DOHH2 (cell line): ENCODE results near the gene SERINC2.

Experiments used
- H3F3A ChIP-seq: fragments of 200-600 bp; sonication (generic), shearing (Covaris generic); 2 replicates; pipeline ENCODE4 v1.6.0; 2016; ENCODE audit warnings: antibody characterized with exemption, mild to moderate bottlenecking; ENCODE audit not compliant: control insufficient read depth, insufficient read depth
- H3K27ac ChIP-seq: fragments of 200-600 bp; sonication (generic); 2 replicates; pipeline ENCODE4 v1.5.1; 2014; ENCODE audit warnings: low read depth, mild to moderate bottlenecking, low read length, moderate library complexity
- H3K27me3 ChIP-seq: fragments of 200-600 bp; sonication (generic); 2 replicates; pipeline ENCODE4 v1.6.1; 2014; ENCODE audit warnings: mild to moderate bottlenecking, low read length, mixed read lengths; ENCODE audit not compliant: control insufficient read depth
- H3K36me3 ChIP-seq: fragments of 200-600 bp; sonication (generic); 2 replicates; pipeline ENCODE4 v1.6.1; 2014; ENCODE audit warnings: mild to moderate bottlenecking, low read length, moderate library complexity, mixed read lengths; ENCODE audit not compliant: control insufficient read depth
- H3K4me1 ChIP-seq: fragments of 200-600 bp; sonication (generic); 2 replicates; pipeline ENCODE4 v1.6.1; 2014; ENCODE audit warnings: mild to moderate bottlenecking, low read length, mixed read lengths; ENCODE audit not compliant: control insufficient read depth
- H3K4me2 ChIP-seq: fragments of 200-600 bp; sonication (generic); 2 replicates; pipeline ENCODE4 v1.6.0; 2014; ENCODE audit warnings: mild to moderate bottlenecking, low read length, moderate library complexity
- H3K4me3 ChIP-seq: fragments of 200-600 bp; sonication (generic); 2 replicates; pipeline ENCODE4 v1.5.1; 2014; ENCODE audit warnings: mild to moderate bottlenecking, low read length, mixed read lengths
- H3K79me2 ChIP-seq: fragments of 200-600 bp; sonication (generic); 2 replicates; pipeline ENCODE4 v1.6.1; 2014; ENCODE audit warnings: mild to moderate bottlenecking, low read length, mixed read lengths; ENCODE audit not compliant: control insufficient read depth
- H3K9me2 ChIP-seq: fragments of 200-600 bp; sonication (generic); replicated peaks from 2 replicates; pipeline ENCODE4 v1.6.1; 2014; ENCODE audit warnings: mild to moderate bottlenecking, low read length, mixed read lengths; ENCODE audit not compliant: control insufficient read depth
- H3K9me3 ChIP-seq: fragments of 200-600 bp; sonication (generic); 2 replicates; pipeline ENCODE4 v1.6.1; 2014; ENCODE audit warnings: antibody characterized with exemption, low read length, mixed read lengths; ENCODE audit not compliant: control insufficient read depth, insufficient read depth
- H4K20me1 ChIP-seq: fragments of 200-600 bp; sonication (generic); 2 replicates; pipeline ENCODE4 v1.6.0; 2014; ENCODE audit warnings: low read depth, mild to moderate bottlenecking, antibody characterized with exemption, low read length, moderate library complexity; ENCODE audit not compliant: control insufficient read depth, insufficient read depth
- EZH2phosphoT487 ChIP-seq: fragments of 200-600 bp; sonication (generic); IDR thresholded peaks from 2 replicates; pipeline ENCODE4 v1.6.1; 2017; ENCODE audit warnings: borderline replicate concordance, mild to moderate bottlenecking, antibody characterized with exemption, low read length, moderate library complexity, mixed read lengths
- TF ChIP-seq, protein P1 (sequence below): fragments of 200-600 bp; sonication (generic); IDR thresholded peaks from one replicate; pipeline ENCODE4 v1.5.1; 2014; ENCODE audit warnings: antibody characterized with exemption, mild to moderate bottlenecking, low read depth, low read length; ENCODE audit not compliant: poor library complexity, severe bottlenecking

Gene SERINC2

GRCh38 chr1:31453384-31454079 is 40.5 kb downstream of the SERINC2 start:
- H3F3A ChIP-seq = no peaks in the 10 kb centered on the region

GRCh38 chr1:31458287-31458896 is 45.4 kb downstream of the SERINC2 start:
- Histone ChIP-seq H3K36me3 (no peaks in the 10 kb centered on the region), H3K4me2 (no peak overlapping the region), H3K9me3 (peaks cover 50% of the 10 kb centered on the region), H3K4me3 (no peak overlapping the region), H3K79me2 (no peaks in the 10 kb centered on the region), H3K9me2 (no peaks in the 10 kb centered on the region), H3K27ac (no peak overlapping the region), H3K4me1 (no peaks in the 10 kb centered on the region), H4K20me1 (no peaks in the 10 kb centered on the region), H3K27me3 (no peaks in the 10 kb centered on the region), H3F3A (no peaks in the 10 kb centered on the region)
- TF ChIP-seq, protein P1, sequence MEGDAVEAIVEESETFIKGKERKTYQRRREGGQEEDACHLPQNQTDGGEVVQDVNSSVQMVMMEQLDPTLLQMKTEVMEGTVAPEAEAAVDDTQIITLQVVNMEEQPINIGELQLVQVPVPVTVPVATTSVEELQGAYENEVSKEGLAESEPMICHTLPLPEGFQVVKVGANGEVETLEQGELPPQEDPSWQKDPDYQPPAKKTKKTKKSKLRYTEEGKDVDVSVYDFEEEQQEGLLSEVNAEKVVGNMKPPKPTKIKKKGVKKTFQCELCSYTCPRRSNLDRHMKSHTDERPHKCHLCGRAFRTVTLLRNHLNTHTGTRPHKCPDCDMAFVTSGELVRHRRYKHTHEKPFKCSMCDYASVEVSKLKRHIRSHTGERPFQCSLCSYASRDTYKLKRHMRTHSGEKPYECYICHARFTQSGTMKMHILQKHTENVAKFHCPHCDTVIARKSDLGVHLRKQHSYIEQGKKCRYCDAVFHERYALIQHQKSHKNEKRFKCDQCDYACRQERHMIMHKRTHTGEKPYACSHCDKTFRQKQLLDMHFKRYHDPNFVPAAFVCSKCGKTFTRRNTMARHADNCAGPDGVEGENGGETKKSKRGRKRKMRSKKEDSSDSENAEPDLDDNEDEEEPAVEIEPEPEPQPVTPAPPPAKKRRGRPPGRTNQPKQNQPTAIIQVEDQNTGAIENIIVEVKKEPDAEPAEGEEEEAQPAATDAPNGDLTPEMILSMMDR = no peak

More at GRCh38 chr1:31453384-31454079, 40.5 kb downstream of the SERINC2 start:
- H3K27me3 ChIP-seq = no peaks in the 10 kb centered on the region
- H4K20me1 ChIP-seq = no peaks in the 10 kb centered on the region
- H3K4me2 ChIP-seq = no peak overlapping the region
- no peak for TF ChIP-seq EZH2phosphoT487
- TF ChIP-seq, protein P1 = no peak
- no peak overlapping the region for H3K4me3 ChIP-seq
- H3K36me3 ChIP-seq = no peaks in the 10 kb centered on the region
- no peaks in the 10 kb centered on the region for H3K9me2 ChIP-seq
- no peaks in the 10 kb centered on the region for H3K79me2 ChIP-seq
- no peak overlapping the region for H3K27ac ChIP-seq
- H3K9me3 ChIP-seq = peaks cover 43% of the 10 kb centered on the region
- no peaks in the 10 kb centered on the region for H3K4me1 ChIP-seq

- no peaks in the 10 kb centered on the region for H3K79me2 ChIP-seq
- H3F3A ChIP-seq = no peaks in the 10 kb centered on the region
- H4K20me1 ChIP-seq = no peaks in the 10 kb centered on the region
- no peak overlapping the region for H3K4me2 ChIP-seq
- TF ChIP-seq, protein P1 = peak; percentile 47
- TF ChIP-seq EZH2phosphoT487 = no peak
- H3K36me3 ChIP-seq = no peaks in the 10 kb centered on the region
- no peaks in the 10 kb centered on the region for H3K4me1 ChIP-seq
- no peaks in the 10 kb centered on the region for H3K9me2 ChIP-seq
- peaks cover 40% of the 10 kb centered on the region for H3K9me3 ChIP-seq
- no peak overlapping the region for H3K27ac ChIP-seq
- no peak overlapping the region for H3K4me3 ChIP-seq
- H3K27me3 ChIP-seq = no peaks in the 10 kb centered on the region
Measured at GRCh38 chr1:31460027-31460426, 47.0 kb downstream of the SERINC2 start.
